OCI-LY1 (cell line): ENCODE measurements around the gene E2F1.
A peak's percentile ranks its signal among the peaks of the same experiment; 100 is the strongest.

ENCODE experiments used
- H2AFZ ChIP-seq: fragments of 200-600 bp; sonication (generic), shearing (Covaris generic); 2 replicates; pipeline ENCODE4 v1.6.0; 2014; ENCODE audit warnings: antibody characterized with exemption, mild to moderate bottlenecking, low read length
- H3F3A ChIP-seq: fragments of 200-600 bp; sonication (generic), shearing (Covaris generic); 2 replicates; pipeline ENCODE4 v1.6.0; 2014; ENCODE audit warnings: mild to moderate bottlenecking, antibody characterized with exemption, low read length, moderate library complexity; ENCODE audit not compliant: insufficient read depth
- H3K27ac ChIP-seq: fragments of 200-600 bp; sonication (generic); 2 replicates; pipeline ENCODE4 v1.5.1; 2014; ENCODE audit warnings: low read length, mixed run types, mild to moderate bottlenecking, low read depth; ENCODE audit not compliant: poor library complexity, severe bottlenecking
- H3K27me3 ChIP-seq: fragments of 200-600 bp; sonication (generic); 2 replicates; pipeline ENCODE4 v1.6.0; 2014; ENCODE audit warnings: antibody characterized with exemption, mild to moderate bottlenecking, low read length, moderate library complexity; ENCODE audit not compliant: insufficient read depth
- H3K36me3 ChIP-seq: fragments of 200-600 bp; sonication (generic); 2 replicates; pipeline ENCODE4 v1.6.1; 2014; ENCODE audit warnings: mild to moderate bottlenecking, antibody characterized with exemption, low read length, moderate library complexity, mixed read lengths; ENCODE audit not compliant: insufficient read depth
- H3K4me1 ChIP-seq: fragments of 200-600 bp; sonication (generic); 2 replicates; pipeline ENCODE4 v1.5.1; 2014; ENCODE audit warnings: mild to moderate bottlenecking, low read length, moderate library complexity; ENCODE audit not compliant: insufficient read depth, severe bottlenecking
- H3K4me2 ChIP-seq: fragments of 200-600 bp; sonication (generic), shearing (Covaris generic); 2 replicates; pipeline ENCODE4 v1.6.1; 2014; ENCODE audit warnings: low read length
- H3K4me3 ChIP-seq: fragments of 200-600 bp; sonication (generic); 2 replicates; pipeline ENCODE4 v1.5.1; 2014; ENCODE audit warnings: low read length, low read depth, mild to moderate bottlenecking, mixed read lengths; ENCODE audit not compliant: poor library complexity, severe bottlenecking
- H3K79me2 ChIP-seq: fragments of 200-600 bp; shearing (Covaris generic); 2 replicates; pipeline ENCODE4 v1.6.1; 2016; ENCODE audit warnings: mixed run types, low read length, mixed read lengths; ENCODE audit not compliant: insufficient read depth
- H3K9ac ChIP-seq: fragments of 200-600 bp; sonication (generic), shearing (Covaris generic); 2 replicates; pipeline ENCODE4 v1.6.1; 2014; ENCODE audit warnings: mild to moderate bottlenecking, low read length, mixed read lengths
- H3K9me2 ChIP-seq: fragments of 200-600 bp; sonication (generic), shearing (Covaris generic); 2 replicates; pipeline ENCODE4 v1.6.1; 2014; ENCODE audit warnings: low read depth, mild to moderate bottlenecking, low read length, mixed read lengths
- H3K9me3 ChIP-seq: fragments of 200-600 bp; shearing (Covaris generic); 2 replicates; pipeline ENCODE4 v1.6.1; 2014; ENCODE audit warnings: low read length, mixed read lengths
- H4K20me1 ChIP-seq: fragments of 200-600 bp; sonication (generic), shearing (Covaris generic); 2 replicates; pipeline ENCODE4 v1.6.0; 2016; ENCODE audit warnings: mild to moderate bottlenecking, low read length; ENCODE audit not compliant: insufficient read depth
- CTCF ChIP-seq: fragments of 200-600 bp; sonication (generic), shearing (Covaris generic); IDR thresholded peaks from 2 replicates; pipeline ENCODE4 v1.5.1; 2017; ENCODE audit warnings: mild to moderate bottlenecking, antibody characterized with exemption, low read length, moderate library complexity, mixed read lengths
- EZH2 ChIP-seq: fragments of 200-600 bp; sonication (generic), shearing (Covaris generic); IDR thresholded peaks from 2 replicates; pipeline ENCODE4 v1.8.0; 2017; ENCODE audit warnings: borderline replicate concordance, mixed run types, mild to moderate bottlenecking, antibody characterized with exemption, low read length, moderate library complexity, mixed read lengths

Gene E2F1

GRCh38 chr20:33660685-33661058 is 25.5 kb downstream of the E2F1 start:
- Histone ChIP-seq H3K27ac (no peak overlapping the region), H3K9ac (no peak overlapping the region), H3K4me3 (no peak overlapping the region), H3K36me3 (peaks cover 64% of the 10 kb centered on the region), H3K79me2 (no peaks in the 10 kb centered on the region), H2AFZ (no peak overlapping the region), H3K9me3 (no peaks in the 10 kb centered on the region), H3K4me1 (peaks cover 40% of the 10 kb centered on the region), H4K20me1 (no peaks in the 10 kb centered on the region), H3K4me2 (no peak overlapping the region), H3F3A (no peaks in the 10 kb centered on the region), H3K9me2 (no peaks in the 10 kb centered on the region), H3K27me3 (no peaks in the 10 kb centered on the region)
- TF ChIP-seq CTCF (no peak), EZH2 (no peak)

DNA sequence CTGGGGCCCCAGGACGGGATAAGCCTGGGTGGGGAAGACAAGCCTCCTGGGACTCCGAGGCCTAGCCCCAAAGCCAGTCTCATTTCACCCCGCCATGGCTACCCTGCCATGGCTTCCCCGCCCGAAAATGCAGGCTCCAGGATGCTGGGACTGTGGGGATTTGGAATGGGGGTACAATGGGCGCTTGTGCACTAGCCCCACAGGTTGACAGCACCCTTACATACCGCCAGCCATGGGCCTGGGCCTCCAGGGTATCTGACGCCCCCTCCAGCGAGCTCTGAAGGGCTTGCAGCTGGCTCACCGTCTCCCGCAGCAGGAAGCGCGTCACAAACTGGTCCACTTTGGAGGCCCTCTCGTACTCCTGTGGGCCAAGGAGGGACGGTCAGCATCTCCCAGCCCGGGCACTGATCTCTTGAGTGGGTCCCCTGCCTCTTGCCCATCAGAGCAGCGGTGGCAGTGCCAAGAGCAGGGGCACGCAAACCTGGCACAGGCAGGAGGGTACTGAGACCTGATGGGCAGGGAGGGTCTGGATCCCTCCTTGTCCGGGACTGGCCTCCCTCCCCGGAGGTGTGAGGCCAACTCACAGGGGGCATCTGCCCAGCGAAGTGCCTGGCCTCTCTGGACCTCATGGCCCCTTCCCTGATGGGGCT is 26.0 kb downstream of the E2F1 start:
- H3K9ac ChIP-seq = no peak overlapping the region
- TF ChIP-seq EZH2 (no peak), CTCF (no peak)
- H4K20me1 ChIP-seq = no peaks in the 10 kb centered on the region

GRCh38 chr20:33659341-33660034 is 26.7 kb downstream of the E2F1 start:
- Histone ChIP-seq H3K36me3 (peaks cover 66% of the 10 kb centered on the region), H3K4me1 (peaks cover 31% of the 10 kb centered on the region), H3K4me3 (no peak overlapping the region), H3K9me2 (no peaks in the 10 kb centered on the region), H3K4me2 (no peak overlapping the region), H3K79me2 (no peaks in the 10 kb centered on the region), H3F3A (no peaks in the 10 kb centered on the region), H3K27ac (peak overlapping the region; percentile 39), H4K20me1 (no peaks in the 10 kb centered on the region), H3K27me3 (no peaks in the 10 kb centered on the region), H2AFZ (no peak overlapping the region), H3K9ac (no peak overlapping the region), H3K9me3 (no peaks in the 10 kb centered on the region)
- TF ChIP-seq CTCF = no peak
- no peak for TF ChIP-seq EZH2

More for the DNA sequence above, 26.0 kb downstream of the E2F1 start:
- Histone ChIP-seq H2AFZ (no peak overlapping the region), H3K27ac (peak overlapping the region; percentile 39), H3K9me3 (no peaks in the 10 kb centered on the region), H3K27me3 (no peaks in the 10 kb centered on the region), H3K9me2 (no peaks in the 10 kb centered on the region), H3K4me3 (no peak overlapping the region), H3K4me2 (no peak overlapping the region), H3F3A (no peaks in the 10 kb centered on the region), H3K36me3 (peaks cover 66% of the 10 kb centered on the region), H3K79me2 (no peaks in the 10 kb centered on the region), H3K4me1 (peaks cover 35% of the 10 kb centered on the region)
